Measurements from ENCODE around the gene FMNL2. TPM values are rescaled to one million over a fixed set of nuclear protein-coding genes. Genes with fewer than 3 reads are reported as not detected.

FMNL2 gene
- total RNA-seq, 1 donor from 2014 or later, result 15.7 TPM

GRCh38 chr2:152428800-152429582, 94.0 kb downstream of the FMNL2 start:
- Histone ChIP-seq H3K9me3 (ENCODE audit: control insufficient read depth in 3 of 3, low read length in 3 of 3) (no peaks in the 10 kb centered on the region), H3K9ac (ENCODE audit: low read depth in 1 of 3, low read length in 3 of 3) (no peak overlapping the region), H3K4me3 (ENCODE audit: low read length in 3 of 3) (no peak overlapping the region), H3K27me3 (ENCODE audit: control insufficient read depth in 3 of 3, insufficient read depth in 3 of 3, low read length in 3 of 3) (no peaks in the 10 kb centered on the region), H3K36me3 (ENCODE audit: control insufficient read depth in 3 of 3, insufficient read depth in 3 of 3, low read length in 3 of 3) (no peaks in the 10 kb centered on the region), H3K27ac (ENCODE audit: low read depth, low read length) (no peak overlapping the region), H3K4me1 (ENCODE audit: control insufficient read depth in 3 of 3, insufficient read depth in 3 of 3, low read length in 3 of 3) (peaks cover 24 to 27% (median 25%) of the 10 kb centered on the region in 3 donors)

- no peak overlapping the region for H3K9ac ChIP-seq (ENCODE audit: low read depth in 1 of 3, low read length in 3 of 3)
- H3K27ac ChIP-seq (ENCODE audit: low read depth, low read length), result no peak overlapping the region
- H3K36me3 ChIP-seq (ENCODE audit: control insufficient read depth in 3 of 3, insufficient read depth in 3 of 3, low read length in 3 of 3), result no peaks in the 10 kb centered on the region
- H3K9me3 ChIP-seq (ENCODE audit: control insufficient read depth in 3 of 3, low read length in 3 of 3), result no peaks in the 10 kb centered on the region
- H3K27me3 ChIP-seq (ENCODE audit: control insufficient read depth in 3 of 3, insufficient read depth in 3 of 3, low read length in 3 of 3), result no peaks in the 10 kb centered on the region
- peaks cover 30 to 35% (median 34%) of the 10 kb centered on the region in 3 donors for H3K4me1 ChIP-seq (ENCODE audit: control insufficient read depth in 3 of 3, insufficient read depth in 3 of 3, low read length in 3 of 3)
- no peak overlapping the region for H3K4me3 ChIP-seq (ENCODE audit: low read length in 3 of 3)
These were observed 95.9 kb downstream of the FMNL2 start for GRCh38 chr2:152430876-152431275.

GRCh38 chr2:152431370-152432098, 96.6 kb downstream of the FMNL2 start:
- Histone ChIP-seq H3K27me3 (ENCODE audit: control insufficient read depth in 3 of 3, insufficient read depth in 3 of 3, low read length in 3 of 3) (no peaks in the 10 kb centered on the region), H3K27ac (ENCODE audit: low read depth, low read length) (peak overlapping the region; percentile 59), H3K4me3 (ENCODE audit: low read length in 3 of 3) (no peak overlapping the region), H3K4me1 (ENCODE audit: control insufficient read depth in 3 of 3, insufficient read depth in 3 of 3, low read length in 3 of 3) (peaks cover 30 to 35% (median 34%) of the 10 kb centered on the region in 3 donors), H3K9ac (ENCODE audit: low read depth in 1 of 3, low read length in 3 of 3) (no peak overlapping the region), H3K9me3 (ENCODE audit: control insufficient read depth in 3 of 3, low read length in 3 of 3) (no peaks in the 10 kb centered on the region), H3K36me3 (ENCODE audit: control insufficient read depth in 3 of 3, insufficient read depth in 3 of 3, low read length in 3 of 3) (no peaks in the 10 kb centered on the region)

DNA sequence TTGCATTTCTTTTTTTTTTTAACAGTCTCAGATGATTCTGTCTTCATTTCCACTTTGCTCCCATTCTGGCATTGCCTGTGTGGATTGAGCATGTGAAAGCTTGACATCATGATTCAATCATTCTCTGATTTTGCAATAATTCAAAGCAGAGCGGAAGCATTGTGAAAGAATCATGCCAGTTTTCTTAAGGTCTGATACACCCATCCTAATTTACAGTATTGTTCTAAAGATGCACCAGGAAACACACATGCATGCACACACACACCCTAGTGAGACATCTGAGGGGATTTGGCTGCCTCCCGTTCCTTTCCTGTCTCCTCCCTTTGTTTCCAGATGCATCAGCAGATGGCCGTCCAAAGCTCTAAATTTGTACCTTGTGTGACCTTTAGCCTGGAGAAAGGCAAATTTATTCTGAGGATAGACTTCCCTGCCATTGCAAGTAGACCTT, 97.3 kb downstream of the FMNL2 start:
- H3K9me3 ChIP-seq (ENCODE audit: control insufficient read depth in 3 of 3, low read length in 3 of 3), result no peaks in the 10 kb centered on the region
- H3K4me3 ChIP-seq (ENCODE audit: low read length in 3 of 3), result peak overlapping the region; percentile 22 to 53 (median 52)
- peak overlapping the region; percentile 59 for H3K27ac ChIP-seq (ENCODE audit: low read depth, low read length)
- peak overlapping the region in 2 of 3 donors; percentile 9 to 12 for H3K9ac ChIP-seq (ENCODE audit: low read depth in 1 of 3, low read length in 3 of 3)
- H3K4me1 ChIP-seq (ENCODE audit: control insufficient read depth in 3 of 3, insufficient read depth in 3 of 3, low read length in 3 of 3), result peaks cover 30 to 38% (median 35%) of the 10 kb centered on the region in 3 donors
- no peaks in the 10 kb centered on the region for H3K36me3 ChIP-seq (ENCODE audit: control insufficient read depth in 3 of 3, insufficient read depth in 3 of 3, low read length in 3 of 3)
- H3K27me3 ChIP-seq (ENCODE audit: control insufficient read depth in 3 of 3, insufficient read depth in 3 of 3, low read length in 3 of 3), result no peaks in the 10 kb centered on the region

DNA sequence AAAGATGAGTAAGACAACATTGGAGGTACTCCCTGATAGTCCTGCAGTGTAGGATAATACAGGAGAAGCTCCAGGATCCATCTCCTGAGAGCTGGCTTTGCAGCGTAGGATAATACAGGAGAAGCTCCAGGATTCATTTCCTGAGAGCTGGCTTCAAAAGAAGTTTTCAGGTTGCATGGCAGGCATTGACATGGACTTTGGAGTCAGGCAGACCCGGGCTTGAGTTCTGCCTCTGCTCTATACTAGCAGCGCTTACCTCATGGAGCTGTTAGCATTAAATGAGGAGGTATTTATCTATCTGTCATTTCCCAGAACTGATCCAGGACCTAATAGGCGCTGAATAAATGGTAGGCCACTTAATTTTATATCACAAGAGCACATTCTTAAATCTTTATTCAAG, 97.8 kb downstream of the FMNL2 start:
- Histone ChIP-seq H3K27ac (ENCODE audit: low read depth, low read length) (peak overlapping the region; percentile 59), H3K9ac (ENCODE audit: low read depth in 1 of 3, low read length in 3 of 3) (peak overlapping the region in 1 of 3 donors; percentile 9), H3K4me3 (ENCODE audit: low read length in 3 of 3) (peak overlapping the region in 2 of 3 donors; percentile 22 to 53), H3K27me3 (ENCODE audit: control insufficient read depth in 3 of 3, insufficient read depth in 3 of 3, low read length in 3 of 3) (no peaks in the 10 kb centered on the region), H3K36me3 (ENCODE audit: control insufficient read depth in 3 of 3, insufficient read depth in 3 of 3, low read length in 3 of 3) (no peaks in the 10 kb centered on the region), H3K9me3 (ENCODE audit: control insufficient read depth in 3 of 3, low read length in 3 of 3) (no peaks in the 10 kb centered on the region), H3K4me1 (ENCODE audit: control insufficient read depth in 3 of 3, insufficient read depth in 3 of 3, low read length in 3 of 3) (peaks cover 30 to 38% (median 35%) of the 10 kb centered on the region in 3 donors)

- Histone ChIP-seq H3K9me3 (ENCODE audit: control insufficient read depth in 3 of 3, low read length in 3 of 3) (no peaks in the 10 kb centered on the region), H3K36me3 (ENCODE audit: control insufficient read depth in 3 of 3, insufficient read depth in 3 of 3, low read length in 3 of 3) (no peaks in the 10 kb centered on the region), H3K27ac (ENCODE audit: low read depth, low read length) (peak overlapping the region; percentile 59), H3K27me3 (ENCODE audit: control insufficient read depth in 3 of 3, insufficient read depth in 3 of 3, low read length in 3 of 3) (no peaks in the 10 kb centered on the region), H3K4me1 (ENCODE audit: control insufficient read depth in 3 of 3, insufficient read depth in 3 of 3, low read length in 3 of 3) (peaks cover 30 to 38% (median 38%) of the 10 kb centered on the region in 3 donors), H3K9ac (ENCODE audit: low read depth in 1 of 3, low read length in 3 of 3) (no peak overlapping the region), H3K4me3 (ENCODE audit: low read length in 3 of 3) (no peak overlapping the region)
These were observed 98.3 kb downstream of the FMNL2 start for GRCh38 chr2:152433289-152433688.

- peaks cover 33 to 41% (median 38%) of the 10 kb centered on the region in 3 donors for H3K4me1 ChIP-seq (ENCODE audit: control insufficient read depth in 3 of 3, insufficient read depth in 3 of 3, low read length in 3 of 3)
- no peak overlapping the region for H3K27ac ChIP-seq (ENCODE audit: low read depth, low read length)
- no peaks in the 10 kb centered on the region for H3K27me3 ChIP-seq (ENCODE audit: control insufficient read depth in 3 of 3, insufficient read depth in 3 of 3, low read length in 3 of 3)
- no peaks in the 10 kb centered on the region for H3K36me3 ChIP-seq (ENCODE audit: control insufficient read depth in 3 of 3, insufficient read depth in 3 of 3, low read length in 3 of 3)
- no peak overlapping the region for H3K9ac ChIP-seq (ENCODE audit: low read depth in 1 of 3, low read length in 3 of 3)
- H3K9me3 ChIP-seq (ENCODE audit: control insufficient read depth in 3 of 3, low read length in 3 of 3), result no peaks in the 10 kb centered on the region
- H3K4me3 ChIP-seq (ENCODE audit: low read length in 3 of 3), result no peak overlapping the region
These were observed 98.8 kb downstream of the FMNL2 start for GRCh38 chr2:152433791-152434190.

GRCh38 chr2:152434395-152435182, 99.6 kb downstream of the FMNL2 start:
- Histone ChIP-seq H3K27ac (ENCODE audit: low read depth, low read length) (no peak overlapping the region), H3K36me3 (ENCODE audit: control insufficient read depth in 3 of 3, insufficient read depth in 3 of 3, low read length in 3 of 3) (no peaks in the 10 kb centered on the region), H3K9ac (ENCODE audit: low read depth in 1 of 3, low read length in 3 of 3) (no peak overlapping the region), H3K4me3 (ENCODE audit: low read length in 3 of 3) (no peak overlapping the region), H3K4me1 (ENCODE audit: control insufficient read depth in 3 of 3, insufficient read depth in 3 of 3, low read length in 3 of 3) (peaks cover 33 to 41% (median 38%) of the 10 kb centered on the region in 3 donors), H3K9me3 (ENCODE audit: control insufficient read depth in 3 of 3, low read length in 3 of 3) (no peaks in the 10 kb centered on the region), H3K27me3 (ENCODE audit: control insufficient read depth in 3 of 3, insufficient read depth in 3 of 3, low read length in 3 of 3) (no peaks in the 10 kb centered on the region)

DNA sequence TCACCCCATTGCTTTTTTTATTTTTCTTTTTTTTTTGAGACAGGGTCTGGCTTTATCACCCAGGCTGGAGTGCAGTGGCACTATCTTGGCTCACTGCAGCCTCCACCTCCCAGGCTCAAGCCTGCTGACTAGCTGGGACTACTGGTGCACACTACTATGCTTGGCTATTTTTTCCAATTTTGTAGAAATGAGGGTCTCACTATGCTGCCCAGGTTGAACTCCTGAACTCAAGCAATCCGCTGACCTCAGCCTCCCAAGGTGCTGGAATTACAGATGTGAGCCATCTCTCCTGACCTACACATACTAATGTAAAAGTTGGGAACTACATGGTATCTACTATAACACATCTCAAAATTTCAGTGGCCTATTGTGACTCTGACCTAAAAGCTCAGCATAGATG, 101.2 kb downstream of the FMNL2 start:
- Histone ChIP-seq H3K4me1 (ENCODE audit: control insufficient read depth in 3 of 3, insufficient read depth in 3 of 3, low read length in 3 of 3) (peaks cover 33 to 41% (median 39%) of the 10 kb centered on the region in 3 donors), H3K36me3 (ENCODE audit: control insufficient read depth in 3 of 3, insufficient read depth in 3 of 3, low read length in 3 of 3) (no peaks in the 10 kb centered on the region), H3K27me3 (ENCODE audit: control insufficient read depth in 3 of 3, insufficient read depth in 3 of 3, low read length in 3 of 3) (no peaks in the 10 kb centered on the region)

More for the DNA sequence above, 101.2 kb downstream of the FMNL2 start:
- Histone ChIP-seq H3K4me3 (ENCODE audit: low read length in 3 of 3) (no peak overlapping the region), H3K9ac (ENCODE audit: low read depth in 1 of 3, low read length in 3 of 3) (no peak overlapping the region), H3K27ac (ENCODE audit: low read depth, low read length) (no peak overlapping the region), H3K9me3 (ENCODE audit: control insufficient read depth in 3 of 3, low read length in 3 of 3) (no peaks in the 10 kb centered on the region)

Measured in skeletal muscle tissue (tissue), 4 donors.